GM21576 (cell line): ENCODE results near the gene CFAP46.
"Not testable (repeated sequence)": the region's sequence is repeated elsewhere in the genome, so short reads cannot be mapped to it uniquely, and the experiment has no call there.

Experiments used
- ATAC-seq: cut with Tn5 transposase; IDR thresholded peaks from one replicate; pipeline ENCODE4 v1.9.1; 2021; ENCODE audit warnings: mild to moderate bottlenecking, moderate library complexity; ENCODE audit not compliant: unreplicated experiment

The CFAP46 gene

GRCh38 chr10:132979491-132980425 is 37.4 kb upstream of the CFAP46 start:
- ATAC-seq, result no peak

- no peak for ATAC-seq
These were observed 36.2 kb upstream of the CFAP46 start for GRCh38 chr10:132978542-132978941.

- no peak for ATAC-seq
These were observed 35.4 kb upstream of the CFAP46 start for GRCh38 chr10:132977807-132978206.

- no peak for ATAC-seq
These were observed 34.7 kb upstream of the CFAP46 start for GRCh38 chr10:132977076-132977475.

- ATAC-seq, result no peak
These were observed 33.7 kb upstream of the CFAP46 start for GRCh38 chr10:132975831-132976682.

- no peak for ATAC-seq
These were observed 32.8 kb upstream of the CFAP46 start for GRCh38 chr10:132974886-132975830.

- no peak for ATAC-seq
These were observed 32.0 kb upstream of the CFAP46 start for GRCh38 chr10:132974249-132974796.

GRCh38 chr10:132973903-132974241 is 31.5 kb upstream of the CFAP46 start:
- no peak for ATAC-seq

- ATAC-seq, result no peak
These were observed 30.9 kb upstream of the CFAP46 start for GRCh38 chr10:132972986-132973902.

- no peak for ATAC-seq
These were observed 30.0 kb upstream of the CFAP46 start for GRCh38 chr10:132972149-132972985.

- ATAC-seq, result no peak
These were observed 29.2 kb upstream of the CFAP46 start for GRCh38 chr10:132971448-132972148.

- no peak for ATAC-seq
These were observed 28.5 kb upstream of the CFAP46 start for GRCh38 chr10:132970641-132971438.

GRCh38 chr10:132967540-132967939 is 25.2 kb upstream of the CFAP46 start:
- no peak for ATAC-seq

- ATAC-seq, result no peak
These were observed 23.2 kb upstream of the CFAP46 start for GRCh38 chr10:132965411-132966057.

- not testable (repeated sequence) for ATAC-seq
These were observed 22.5 kb upstream of the CFAP46 start for GRCh38 chr10:132964707-132965410.

- no peak for ATAC-seq
These were observed 21.9 kb upstream of the CFAP46 start for GRCh38 chr10:132964231-132964630.
